CD4-positive, alpha-beta T cell treated with Interferon alpha-2 for 1 hour (primary cell): ENCODE results near the gene PCDH9.
"Not testable (repeated sequence)": the region's sequence is repeated elsewhere in the genome, so short reads cannot be mapped to it uniquely, and the experiment has no call there.

ENCODE experiments used
- DNase-seq, 2 donors: peaks; one replicate each; pipeline ENCODE4 v3.0.0-alpha.2; 2020 to 2022

Gene PCDH9

GRCh38 chr13:66627512-66627911 is 602.6 kb downstream of the PCDH9 start:
- DNase-seq, result no peak

- no peak for DNase-seq
Observed at GRCh38 chr13:66624302-66624701, 605.8 kb downstream of the PCDH9 start.

GRCh38 chr13:66623129-66623820 is 606.9 kb downstream of the PCDH9 start:
- no peak for DNase-seq

- not testable (repeated sequence) for DNase-seq
Observed at GRCh38 chr13:66621906-66622447, 608.2 kb downstream of the PCDH9 start.

- no peak for DNase-seq
Observed at GRCh38 chr13:66618702-66619101, 611.4 kb downstream of the PCDH9 start.

DNA sequence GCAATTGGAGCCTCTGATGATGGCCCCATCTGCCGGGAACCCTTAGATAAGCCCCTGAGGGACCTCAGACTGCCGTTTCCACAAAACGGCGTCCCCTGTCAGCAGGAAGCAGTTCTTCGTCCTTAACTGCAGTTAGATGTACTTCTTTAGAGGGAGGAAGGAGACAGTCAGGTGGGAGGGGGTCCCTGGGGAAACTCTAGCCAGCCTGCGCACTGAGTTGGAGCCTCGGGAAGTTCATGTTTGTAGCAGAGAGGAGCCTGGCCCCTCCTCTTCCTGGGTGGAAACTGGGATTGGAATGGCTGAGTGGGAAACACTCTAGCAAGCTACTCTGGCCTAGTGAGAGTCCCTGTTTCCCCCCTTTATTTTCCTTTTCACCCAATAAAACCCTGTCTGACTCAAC is 612.4 kb downstream of the PCDH9 start:
- no peak for DNase-seq

- DNase-seq, result no peak
Observed at GRCh38 chr13:66612983-66613382, 617.2 kb downstream of the PCDH9 start.

- no peak for DNase-seq
Observed at GRCh38 chr13:66586489-66586888, 643.6 kb downstream of the PCDH9 start.

GRCh38 chr13:66585669-66586203 is 644.4 kb downstream of the PCDH9 start:
- no peak for DNase-seq

DNA sequence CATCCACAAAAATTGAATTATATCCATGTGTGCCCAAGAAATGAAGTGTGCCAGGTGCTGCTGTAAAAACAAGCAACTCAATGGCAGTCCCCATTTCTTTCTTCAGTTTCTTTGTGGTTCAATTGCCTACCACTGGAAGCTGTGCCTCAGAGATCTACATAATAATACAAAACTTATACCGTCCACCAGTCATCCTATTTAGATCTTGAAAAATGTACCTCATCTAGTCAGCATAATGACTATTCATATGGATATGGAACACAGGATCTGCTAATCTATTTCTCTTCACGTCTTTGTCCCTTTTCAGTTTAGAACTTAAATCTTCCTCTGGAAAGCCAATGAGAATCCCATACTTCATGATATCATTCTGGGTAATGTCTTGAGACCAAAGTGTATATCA is 648.5 kb downstream of the PCDH9 start:
- DNase-seq, result no peak

GRCh38 chr13:66578305-66578704 is 651.8 kb downstream of the PCDH9 start:
- no peak for DNase-seq

DNA sequence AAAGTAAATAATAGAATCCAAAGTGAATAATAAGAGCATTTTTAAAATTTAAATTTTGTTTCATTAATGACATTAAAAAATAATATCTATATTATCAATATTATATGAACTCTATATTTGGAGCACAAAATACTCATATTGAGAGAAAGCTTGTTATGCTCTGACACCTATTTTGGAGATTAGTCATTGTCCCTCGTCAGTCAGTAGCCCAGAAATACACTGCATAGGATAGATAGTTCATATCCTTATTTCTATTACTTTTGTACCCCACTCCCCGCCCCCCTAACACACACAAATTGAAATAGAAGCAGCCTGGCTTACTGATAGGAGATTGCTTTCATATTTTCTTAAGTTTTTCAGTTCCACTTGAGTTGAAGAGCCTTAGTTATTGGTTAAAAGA is 652.8 kb downstream of the PCDH9 start:
- DNase-seq, result no peak

- DNase-seq, result no peak
Observed at GRCh38 chr13:66576381-66576780, 653.8 kb downstream of the PCDH9 start.

GRCh38 chr13:66574606-66575005 is 655.5 kb downstream of the PCDH9 start:
- no peak for DNase-seq

DNA sequence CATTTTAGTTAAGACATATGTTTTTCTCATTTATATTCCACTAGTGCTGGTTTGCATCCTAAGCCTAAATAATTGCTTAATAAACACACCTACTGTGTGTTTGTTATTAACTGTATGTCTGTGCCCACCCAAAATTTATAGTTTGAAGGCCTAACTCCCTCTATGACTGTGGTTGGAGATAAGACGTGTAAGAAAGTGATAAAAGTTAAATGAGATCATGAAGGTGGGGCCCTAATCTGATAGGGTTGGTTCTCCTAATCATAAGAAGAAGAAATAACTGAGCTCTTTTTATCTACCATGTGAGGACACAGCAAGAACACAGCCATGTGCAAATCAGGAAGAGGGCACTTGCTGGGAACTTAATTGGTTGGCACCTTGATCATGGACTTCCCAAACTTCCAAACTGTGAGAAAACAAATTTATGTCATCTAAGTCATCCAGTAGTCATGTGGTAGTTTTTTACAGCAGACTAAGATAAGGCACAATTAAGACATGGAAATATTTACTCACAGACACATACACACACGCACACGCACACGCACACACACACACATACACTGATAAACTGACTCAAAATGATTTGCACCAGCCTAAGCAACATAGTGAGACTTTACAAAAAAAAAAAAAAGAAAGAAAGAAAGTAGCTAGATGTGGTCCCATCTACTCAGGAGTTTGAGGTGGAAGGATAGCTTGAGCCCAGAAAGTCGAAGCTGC is 662.1 kb downstream of the PCDH9 start:
- DNase-seq, result no peak

- no peak for DNase-seq
Observed at GRCh38 chr13:66565279-66565678, 664.9 kb downstream of the PCDH9 start.

DNA sequence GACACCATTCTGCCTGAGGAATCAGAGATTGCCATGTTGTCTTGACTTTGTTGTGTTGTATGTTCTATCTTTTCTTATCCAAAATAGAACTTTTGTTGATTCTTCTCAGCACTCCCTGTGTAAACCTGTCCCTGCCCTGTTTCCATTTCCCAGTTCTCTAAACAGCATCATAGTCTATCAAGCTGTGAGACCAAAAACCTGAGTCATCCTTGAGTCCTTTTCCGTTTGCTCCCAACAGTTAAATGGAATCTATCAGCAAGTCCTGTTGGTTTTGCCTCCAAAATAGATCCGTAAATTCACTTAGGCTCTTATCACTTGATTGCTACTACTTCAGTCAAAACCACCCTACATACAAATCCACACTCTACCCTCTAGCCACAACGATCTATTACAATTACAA is 667.1 kb downstream of the PCDH9 start:
- DNase-seq, result no peak

- no peak for DNase-seq
Observed at GRCh38 chr13:66562054-66562453, 668.1 kb downstream of the PCDH9 start.

GRCh38 chr13:66560991-66561390 is 669.1 kb downstream of the PCDH9 start:
- DNase-seq, result no peak

- DNase-seq, result no peak
Observed at GRCh38 chr13:66560189-66560588, 669.9 kb downstream of the PCDH9 start.

DNA sequence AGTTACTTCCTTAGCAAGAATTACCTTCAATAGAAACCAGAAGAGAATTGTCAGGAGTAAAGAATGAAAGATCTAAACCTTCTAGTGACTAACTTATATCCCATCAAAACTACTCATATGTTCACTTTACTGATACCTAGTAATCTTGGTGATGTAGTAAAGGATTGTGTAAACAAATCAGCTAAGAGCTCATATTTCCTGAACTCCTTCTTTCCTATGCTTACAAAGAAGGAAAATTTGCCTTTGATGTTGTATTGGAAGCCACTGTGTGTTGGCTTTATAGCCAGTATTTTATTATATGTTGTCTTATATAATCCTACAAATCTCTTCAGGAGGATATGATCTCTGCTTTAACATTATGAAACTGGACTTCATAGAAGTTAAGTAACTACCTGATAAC is 671.0 kb downstream of the PCDH9 start:
- DNase-seq, result no peak

DNA sequence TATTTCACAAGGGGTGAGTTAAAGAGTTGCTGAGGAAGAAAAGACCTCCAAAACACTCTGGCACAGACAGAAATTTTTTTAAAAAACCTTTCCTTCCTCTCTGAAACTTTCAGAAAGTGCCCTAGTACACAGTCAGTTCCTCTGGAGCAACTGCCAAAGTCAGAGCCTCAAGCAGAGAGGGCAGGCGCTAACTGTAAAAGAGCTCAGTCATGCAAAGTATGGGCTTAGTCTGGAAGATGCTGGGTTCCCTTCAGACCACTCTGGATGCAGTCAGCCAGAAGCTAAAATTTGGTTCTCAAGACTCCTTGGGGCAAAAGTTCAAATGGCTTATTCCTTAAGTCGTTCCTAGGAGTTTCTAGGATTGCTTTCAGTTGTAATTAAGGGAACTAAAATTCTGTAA is 671.6 kb downstream of the PCDH9 start:
- no peak for DNase-seq

DNA sequence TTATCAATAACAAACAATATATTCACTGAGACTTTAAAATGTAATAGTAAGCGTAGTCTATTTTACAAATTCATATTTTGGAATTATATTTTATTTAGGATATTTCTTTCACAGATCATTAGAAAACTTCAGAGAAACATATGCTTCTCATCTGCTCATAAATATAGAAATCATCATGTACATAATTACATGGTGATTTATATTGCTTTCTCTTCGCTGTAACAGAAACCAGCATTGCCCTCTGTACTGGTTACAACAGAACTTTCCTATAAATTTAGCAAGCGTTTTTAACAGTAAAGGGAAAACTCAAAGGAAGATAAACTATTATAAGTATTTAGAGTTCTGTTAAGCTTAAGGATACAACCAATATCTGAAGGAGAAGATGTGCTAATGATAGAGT is 672.8 kb downstream of the PCDH9 start:
- no peak for DNase-seq

- DNase-seq, result no peak
Observed at GRCh38 chr13:66556306-66556705, 673.8 kb downstream of the PCDH9 start.
